HT-29 (cell line): ENCODE results near the gene KRT86. TPM values are rescaled to one million over a fixed set of nuclear protein-coding genes. Genes with fewer than 3 reads are reported as not detected.
"Not testable (repeated sequence)": the region's sequence is repeated elsewhere in the genome, so short reads cannot be mapped to it uniquely, and the experiment has no call there.

Source experiments
- DNase-seq: peaks from one replicate; pipeline ENCODE4 v3.0.0-alpha.2; 2015; ENCODE audit warnings: low spot score
- total RNA-seq: library from RNA; depleted of rRNA; stranded (reverse); fragments of >200 nt; shearing (Covaris generic); gene quantifications from 2 replicates; pipeline ENCODE4 v1.2.3, GENCODE V29; 2014

KRT86 gene
- total RNA-seq, 1 experiment from 2014 or later, result 0.81 TPM

- DNase-seq, result no peak
Observed at GRCh38 chr12:52267266-52267665, 7.2 kb upstream of the KRT86 start.

GRCh38 chr12:52267699-52268098 is 6.7 kb upstream of the KRT86 start:
- no peak for DNase-seq

GRCh38 chr12:52268212-52268611 is 6.2 kb upstream of the KRT86 start:
- DNase-seq, result no peak

GRCh38 chr12:52270541-52271070 is 3.8 kb upstream of the KRT86 start:
- DNase-seq, result no peak

- no peak for DNase-seq
Observed at GRCh38 chr12:52271158-52271557, 3.3 kb upstream of the KRT86 start.

- no peak for DNase-seq
Observed at GRCh38 chr12:52275686-52276085, 1.2 kb downstream of the KRT86 start.

- peak; percentile 33 for DNase-seq
Observed at GRCh38 chr12:52277486-52278245, 3.2 kb downstream of the KRT86 start.

GRCh38 chr12:52278575-52279421 is 4.4 kb downstream of the KRT86 start:
- peak; percentile 89 for DNase-seq

- DNase-seq, result no peak
Observed at GRCh38 chr12:52279422-52280318, 5.2 kb downstream of the KRT86 start.

GRCh38 chr12:52280319-52280795 is 5.9 kb downstream of the KRT86 start:
- DNase-seq, result peak; percentile 90

GRCh38 chr12:52280796-52281560 is 6.5 kb downstream of the KRT86 start:
- peak; percentile 98 for DNase-seq

- DNase-seq, result no peak
Observed at GRCh38 chr12:52284562-52285171, 10.2 kb downstream of the KRT86 start.

GRCh38 chr12:52285172-52285745 is 10.8 kb downstream of the KRT86 start:
- DNase-seq, result no peak

- DNase-seq, result no peak
Observed at GRCh38 chr12:52285851-52286530, 11.5 kb downstream of the KRT86 start.

- not testable (repeated sequence) for DNase-seq
Observed at GRCh38 chr12:52286857-52287785, 12.7 kb downstream of the KRT86 start.

- DNase-seq, result not testable (repeated sequence)
Observed at GRCh38 chr12:52287816-52288805, 13.7 kb downstream of the KRT86 start.
